ENCODE results near the gene OR9A2. TPM values are rescaled to one million over a fixed set of nuclear protein-coding genes. Genes with fewer than 3 reads are reported as not detected.

The OR9A2 gene
- total and polyA plus RNA-seq, 10 donors = 0.64 TPM; not detected in 9

- TF ChIP-seq POLR2A (IDR thresholded peaks at IDR 0.05) (no peak), POLR2AphosphoS5 (IDR thresholded peaks at IDR 0.05) (no peak)
- TF ChIP-seq, protein P1, sequence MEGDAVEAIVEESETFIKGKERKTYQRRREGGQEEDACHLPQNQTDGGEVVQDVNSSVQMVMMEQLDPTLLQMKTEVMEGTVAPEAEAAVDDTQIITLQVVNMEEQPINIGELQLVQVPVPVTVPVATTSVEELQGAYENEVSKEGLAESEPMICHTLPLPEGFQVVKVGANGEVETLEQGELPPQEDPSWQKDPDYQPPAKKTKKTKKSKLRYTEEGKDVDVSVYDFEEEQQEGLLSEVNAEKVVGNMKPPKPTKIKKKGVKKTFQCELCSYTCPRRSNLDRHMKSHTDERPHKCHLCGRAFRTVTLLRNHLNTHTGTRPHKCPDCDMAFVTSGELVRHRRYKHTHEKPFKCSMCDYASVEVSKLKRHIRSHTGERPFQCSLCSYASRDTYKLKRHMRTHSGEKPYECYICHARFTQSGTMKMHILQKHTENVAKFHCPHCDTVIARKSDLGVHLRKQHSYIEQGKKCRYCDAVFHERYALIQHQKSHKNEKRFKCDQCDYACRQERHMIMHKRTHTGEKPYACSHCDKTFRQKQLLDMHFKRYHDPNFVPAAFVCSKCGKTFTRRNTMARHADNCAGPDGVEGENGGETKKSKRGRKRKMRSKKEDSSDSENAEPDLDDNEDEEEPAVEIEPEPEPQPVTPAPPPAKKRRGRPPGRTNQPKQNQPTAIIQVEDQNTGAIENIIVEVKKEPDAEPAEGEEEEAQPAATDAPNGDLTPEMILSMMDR (IDR thresholded peaks at IDR 0.05 in 8 of 11, conservative IDR thresholded peaks at IDR 0.05 in 3 of 11) = no peak
- WGBS, 5 donors = 68 to 85% (median 79%) methylated on average over 6 of the region's 6 CpGs
- Histone ChIP-seq H3K27ac (no peak overlapping the region), H3K27me3 (replicated peaks in 1 of 7) (peaks cover 0 to 5% (median 0%) of the 10 kb centered on the region in 7 donors), H3K4me1 (peaks cover 0 to 27% (median 9%) of the 10 kb centered on the region in 6 donors), H3K4me3 (no peak overlapping the region), H3K36me3 (no peaks in the 10 kb centered on the region), H3K9me3 (peaks cover 0 to 5% (median 0%) of the 10 kb centered on the region in 8 donors)
- no peak for DNase-seq
- intact Hi-C loops (cut with DNase I; ENCODE audit: low total_unique reads) = loop anchor here (5.0 to 10.0 kb wide), 3 partner anchors 151 to 371 kb away; partner anchors contain the start of gene EPHB6
Observed at GRCh38 chr7:143005632-143006260, 21.2 kb downstream of the OR9A2 start.

- H3K36me3 ChIP-seq = no peaks in the 10 kb centered on the region
- no peak for TF ChIP-seq POLR2A (IDR thresholded peaks at IDR 0.05)
- TF ChIP-seq, protein P1 (IDR thresholded peaks at IDR 0.05 in 8 of 11, conservative IDR thresholded peaks at IDR 0.05 in 3 of 11) = peak; percentile 37 to 77 (median 73)
- H3K4me1 ChIP-seq = peaks cover 0 to 22% (median 9%) of the 10 kb centered on the region in 6 donors
- peak overlapping the region in 3 of 8 donors; percentile 9 to 57 (median 17) for H3K4me3 ChIP-seq
- no peak overlapping the region for H3K27ac ChIP-seq
- DNase-seq = no peak
- intact Hi-C loops (cut with DNase I; ENCODE audit: low total_unique reads) = loop anchor here (10.0 kb wide), 2 partner anchors 149 to 369 kb away; partner anchors contain the start of gene EPHB6
- peaks cover 0 to 5% (median 0%) of the 10 kb centered on the region in 8 donors for H3K9me3 ChIP-seq
- H3K27me3 ChIP-seq (replicated peaks in 1 of 7) = peaks cover 0 to 5% (median 0%) of the 10 kb centered on the region in 7 donors
- whole genome bisulfite sequencing, 5 donors = 25 to 31% (median 30%) methylated on average over 6 of the region's 6 CpGs
Observed at GRCh38 chr7:143003393-143004051, 23.4 kb downstream of the OR9A2 start.

- H3K4me1 ChIP-seq = peaks cover 0 to 15% (median 4%) of the 10 kb centered on the region in 6 donors
- peaks cover 0 to 5% (median 0%) of the 10 kb centered on the region in 8 donors for H3K9me3 ChIP-seq
- DNase-seq = no peak
- 89 to 91% (median 89%) methylated on average over 5 of the region's 5 CpGs for WGBS, 5 donors
- H3K27ac ChIP-seq = no peak overlapping the region
- H3K36me3 ChIP-seq = no peaks in the 10 kb centered on the region
- intact Hi-C loops (cut with DNase I; ENCODE audit: low total_unique reads) = loop anchor here (10.0 kb wide), 2 partner anchors 148 to 368 kb away; partner anchors contain the start of gene EPHB6
- H3K4me3 ChIP-seq = peak overlapping the region in 2 of 8 donors; percentile 17 to 57
- H3K27me3 ChIP-seq (replicated peaks in 1 of 7) = peaks cover 0 to 5% (median 0%) of the 10 kb centered on the region in 7 donors
- TF ChIP-seq POLR2AphosphoS5 (IDR thresholded peaks at IDR 0.05) = no peak
- no peak for TF ChIP-seq POLR2A (IDR thresholded peaks at IDR 0.05)
- TF ChIP-seq, protein P1 (IDR thresholded peaks at IDR 0.05 in 8 of 11, conservative IDR thresholded peaks at IDR 0.05 in 3 of 11) = no peak
Observed at GRCh38 chr7:143002898-143003297, 24.0 kb downstream of the OR9A2 start.

GRCh38 chr7:143002106-143002505, 24.8 kb downstream of the OR9A2 start:
- TF ChIP-seq, protein P1 (IDR thresholded peaks at IDR 0.05 in 8 of 11, conservative IDR thresholded peaks at IDR 0.05 in 3 of 11) = peak in 4 of 11 experiments; percentile 17 to 39 (median 22)
- TF ChIP-seq POLR2AphosphoS5 (IDR thresholded peaks at IDR 0.05) = no peak
- Histone ChIP-seq H3K9me3 (peaks cover 0 to 5% (median 0%) of the 10 kb centered on the region in 8 donors), H3K36me3 (no peaks in the 10 kb centered on the region), H3K27ac (no peak overlapping the region), H3K4me3 (no peak overlapping the region), H3K27me3 (replicated peaks in 1 of 7) (peaks cover 0 to under 1% (median 0%) of the 10 kb centered on the region in 7 donors), H3K4me1 (peaks cover 0 to 13% (median 4%) of the 10 kb centered on the region in 6 donors)
- intact Hi-C loops (cut with DNase I; ENCODE audit: low total_unique reads) = loop anchor here (10.0 kb wide), 2 partner anchors 147 to 367 kb away; partner anchors contain the start of gene EPHB6
- 40 to 50% (median 48%) methylated on average over 3 of the region's 3 CpGs for WGBS, 5 donors
- no peak for DNase-seq

All from spleen (tissue), 11 donors.